OCI-LY7 (cell line): ENCODE results near the gene LRRC23.

ENCODE experiments used
- EZH2phosphoT487 ChIP-seq: fragments of 200-600 bp; sonication (generic); IDR thresholded peaks from 2 replicates; pipeline ENCODE4 v1.6.1; 2018; ENCODE audit warnings: low read depth, borderline replicate concordance, mild to moderate bottlenecking, mixed run types, antibody characterized with exemption, low read length, moderate library complexity, mixed read lengths
- TF ChIP-seq, protein P1 (sequence below): fragments of 200-600 bp; sonication (generic); conservative IDR thresholded peaks from 2 replicates; pipeline ENCODE4 v1.5.1; 2014; ENCODE audit warnings: mild to moderate bottlenecking, antibody characterized with exemption, low read length, moderate library complexity, mixed read lengths

DNA sequence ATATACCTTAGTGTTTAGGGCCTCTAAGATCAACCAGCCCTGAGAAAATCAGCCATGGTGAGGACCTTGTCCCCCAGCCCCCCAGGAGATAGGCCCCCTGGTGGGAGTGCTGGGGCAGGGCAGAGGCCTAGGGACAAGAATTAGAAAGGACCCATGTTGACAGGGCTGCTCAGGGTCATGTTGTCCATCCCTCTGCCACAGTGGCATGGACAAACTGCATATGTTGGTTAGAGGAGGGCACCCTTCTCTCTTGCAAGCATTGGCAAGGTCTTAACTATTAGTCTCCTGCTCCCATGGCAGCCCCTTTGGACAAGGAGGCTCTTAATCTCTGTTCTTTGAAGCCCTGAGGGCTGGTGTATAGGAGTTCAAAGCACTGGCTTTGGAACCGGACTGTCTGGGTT is 45.8 kb downstream of the LRRC23 start:
- TF ChIP-seq, protein P1, sequence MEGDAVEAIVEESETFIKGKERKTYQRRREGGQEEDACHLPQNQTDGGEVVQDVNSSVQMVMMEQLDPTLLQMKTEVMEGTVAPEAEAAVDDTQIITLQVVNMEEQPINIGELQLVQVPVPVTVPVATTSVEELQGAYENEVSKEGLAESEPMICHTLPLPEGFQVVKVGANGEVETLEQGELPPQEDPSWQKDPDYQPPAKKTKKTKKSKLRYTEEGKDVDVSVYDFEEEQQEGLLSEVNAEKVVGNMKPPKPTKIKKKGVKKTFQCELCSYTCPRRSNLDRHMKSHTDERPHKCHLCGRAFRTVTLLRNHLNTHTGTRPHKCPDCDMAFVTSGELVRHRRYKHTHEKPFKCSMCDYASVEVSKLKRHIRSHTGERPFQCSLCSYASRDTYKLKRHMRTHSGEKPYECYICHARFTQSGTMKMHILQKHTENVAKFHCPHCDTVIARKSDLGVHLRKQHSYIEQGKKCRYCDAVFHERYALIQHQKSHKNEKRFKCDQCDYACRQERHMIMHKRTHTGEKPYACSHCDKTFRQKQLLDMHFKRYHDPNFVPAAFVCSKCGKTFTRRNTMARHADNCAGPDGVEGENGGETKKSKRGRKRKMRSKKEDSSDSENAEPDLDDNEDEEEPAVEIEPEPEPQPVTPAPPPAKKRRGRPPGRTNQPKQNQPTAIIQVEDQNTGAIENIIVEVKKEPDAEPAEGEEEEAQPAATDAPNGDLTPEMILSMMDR: peak; percentile 82
- TF ChIP-seq EZH2phosphoT487: no peak
